Activated T-cell treated with anti-CD3 and anti-CD28 coated beads, Interleukin-2, amount 50 U/mL, for 48 hours (primary cell): Measurements from ENCODE around the gene ANO9.

Source experiments
- DNase-seq, 2 experiments: peaks; one replicate each; pipeline ENCODE4 v3.0.0-alpha.2; 2020

Gene ANO9

DNA sequence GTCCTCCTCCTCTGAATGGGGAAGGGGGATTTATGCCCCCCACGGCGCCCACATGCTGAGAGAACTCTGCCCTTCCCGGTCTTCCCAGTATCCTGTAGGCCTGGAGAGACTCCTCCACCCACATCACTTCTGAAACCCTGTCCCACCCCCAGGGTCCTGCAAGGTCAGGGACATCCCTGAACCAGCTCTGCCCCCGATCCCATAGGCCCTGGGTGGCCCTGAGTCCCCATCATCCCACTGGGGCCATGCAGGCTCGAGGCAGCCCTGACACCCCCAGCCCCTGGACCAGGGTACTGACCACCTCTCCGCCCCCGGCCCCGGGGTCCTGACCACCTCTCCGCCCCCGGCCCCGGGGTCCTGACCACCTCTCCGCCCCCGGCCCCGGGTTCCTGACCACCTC lies 60.8 kb downstream of the ANO9 start:
- no peak for DNase-seq

DNA sequence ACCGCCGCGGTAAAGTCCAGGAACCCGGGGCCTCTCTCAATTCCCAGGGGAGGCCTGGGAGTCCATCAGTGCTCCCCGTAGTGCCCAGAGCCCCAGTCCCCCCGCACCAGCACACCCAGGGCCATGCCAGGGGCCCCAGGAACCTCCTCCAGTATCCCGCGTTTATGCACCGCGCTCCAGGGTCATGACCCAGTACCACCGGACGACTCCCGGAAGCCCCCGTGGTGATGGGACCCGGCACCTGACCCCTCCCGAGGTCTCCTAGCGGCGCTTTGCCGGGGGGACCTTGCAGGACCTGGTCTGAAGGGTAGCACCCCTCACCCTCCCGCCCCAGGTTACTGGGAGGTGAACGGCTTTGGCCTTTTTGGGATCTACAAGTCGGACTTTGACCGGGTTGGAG lies 61.3 kb downstream of the ANO9 start:
- no peak for DNase-seq

DNA sequence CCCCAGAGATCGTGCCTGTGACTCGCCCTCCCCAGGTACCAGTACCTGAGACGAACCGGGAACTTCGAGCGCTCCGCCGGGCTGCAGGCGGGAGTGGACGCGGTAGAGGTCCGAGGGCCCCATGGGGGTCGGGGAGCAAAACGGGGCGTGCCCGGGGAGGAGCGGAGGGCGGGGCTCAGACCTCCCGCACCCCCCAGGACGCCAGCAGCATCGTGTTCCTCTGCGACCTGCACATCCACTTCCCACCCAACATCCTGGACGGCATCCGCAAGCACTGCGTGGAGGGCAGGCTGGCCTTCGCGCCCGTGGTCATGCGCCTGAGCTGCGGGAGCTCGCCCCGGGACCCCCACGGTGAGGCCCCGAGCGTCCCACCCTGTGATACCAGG lies 61.7 kb downstream of the ANO9 start:
- no peak for DNase-seq

DNA sequence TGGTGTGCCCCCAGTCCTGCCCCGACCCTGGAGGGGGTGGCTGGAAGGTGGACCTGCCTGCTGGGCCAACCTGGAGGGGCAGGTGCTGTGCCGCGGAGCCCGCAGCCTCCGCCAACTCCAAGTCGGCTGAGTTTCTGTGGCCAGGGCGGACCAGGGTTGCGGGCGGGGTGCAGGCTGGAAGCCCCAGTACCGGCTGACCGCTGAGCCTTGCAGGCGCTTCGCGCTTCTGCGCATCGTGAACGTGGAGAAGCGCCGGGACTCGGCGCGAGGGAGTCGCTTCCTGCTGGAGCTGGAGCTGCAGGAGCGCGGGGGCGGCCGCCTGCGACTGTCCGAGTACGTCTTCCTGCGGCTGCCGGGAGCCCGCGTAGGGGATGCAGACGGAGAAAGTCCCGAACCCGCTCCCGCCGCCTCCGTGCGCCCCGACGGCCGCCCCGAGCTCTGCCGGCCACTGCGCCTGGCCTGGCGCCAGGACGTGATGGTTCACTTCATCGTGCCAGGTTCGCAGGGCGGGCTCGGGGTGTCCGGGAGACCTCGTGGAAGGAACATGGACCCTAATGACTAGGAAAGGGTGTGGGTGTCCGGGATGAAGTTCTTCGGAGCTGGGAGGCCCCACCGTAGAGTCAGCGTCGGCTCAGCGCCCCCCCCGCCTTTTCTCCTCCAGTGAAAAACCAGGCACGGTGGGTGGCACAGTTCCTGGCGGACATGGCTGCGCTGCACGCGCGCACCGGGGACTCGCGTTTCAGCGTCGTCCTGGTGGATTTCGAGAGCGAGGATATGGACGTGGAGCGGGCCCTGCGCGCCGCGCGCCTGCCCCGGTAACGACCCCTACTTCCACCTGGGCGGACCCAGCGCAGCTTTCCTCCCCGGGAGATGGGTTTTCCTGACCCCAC lies 62.4 kb downstream of the ANO9 start:
- no peak for DNase-seq

DNA sequence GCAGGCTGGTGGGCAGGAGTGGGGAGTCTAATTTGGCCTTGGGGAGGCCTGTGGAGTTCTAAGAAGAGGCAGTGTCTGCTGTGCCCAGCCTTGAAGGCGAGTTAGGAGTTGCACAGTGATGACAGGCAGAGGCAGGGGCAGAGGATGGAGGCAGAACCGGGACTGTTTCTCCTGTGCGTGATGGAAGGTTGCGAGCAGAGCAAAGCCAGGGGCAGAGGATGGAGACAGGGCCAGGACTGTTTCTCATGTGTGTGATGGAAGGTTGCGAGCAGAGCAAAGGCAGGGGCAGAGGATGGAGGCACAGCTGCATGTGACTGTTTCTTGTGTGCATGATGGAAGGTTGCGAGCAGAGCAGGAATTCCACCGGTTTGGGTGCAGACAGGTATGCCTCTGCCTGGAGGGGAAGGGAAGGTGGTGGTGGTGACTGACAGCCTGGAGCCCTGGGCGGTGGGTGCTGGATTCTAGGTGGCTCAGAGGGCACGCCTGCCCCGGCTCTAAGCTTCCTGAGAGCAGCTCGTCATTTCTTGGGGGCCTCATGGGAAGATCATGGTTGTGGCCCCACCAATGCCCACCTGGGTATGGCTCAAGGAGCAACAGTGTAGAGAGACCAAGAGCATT lies 63.8 kb downstream of the ANO9 start:
- DNase-seq, result no peak

DNA sequence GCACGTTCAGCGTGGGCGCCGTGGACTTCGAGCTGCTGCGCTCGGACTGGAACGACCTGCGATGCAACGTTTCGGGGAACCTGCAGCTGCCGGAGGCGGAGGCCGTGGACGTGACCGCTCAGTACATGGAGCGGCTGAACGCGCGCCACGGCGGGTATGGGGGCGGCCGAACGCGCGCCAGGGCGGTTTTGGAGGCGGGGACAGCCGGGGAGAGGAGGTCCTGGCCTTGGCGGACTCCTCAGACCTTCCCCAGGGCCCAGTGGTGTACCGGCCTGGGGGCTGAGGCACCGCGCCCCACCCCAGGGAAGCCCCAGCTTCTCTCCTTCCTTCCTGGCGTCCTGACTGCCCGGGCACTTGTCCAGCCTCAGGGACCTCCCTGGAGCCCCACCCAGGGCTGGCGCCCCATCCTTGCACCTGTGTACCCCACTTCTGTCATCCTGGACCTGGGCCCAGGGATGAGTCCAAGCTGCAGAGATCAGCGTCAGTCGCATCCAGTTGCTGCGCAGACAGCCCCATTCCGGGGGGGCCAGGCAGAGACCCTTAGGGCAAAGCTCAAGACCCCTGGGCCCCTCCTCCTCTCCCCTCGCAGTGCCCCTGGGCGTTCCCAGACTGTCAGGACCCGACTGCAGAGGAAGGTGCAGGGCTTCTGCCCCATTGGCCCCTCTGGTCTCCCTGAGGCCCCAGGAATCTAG lies 64.5 kb downstream of the ANO9 start:
- DNase-seq, result no peak

DNA sequence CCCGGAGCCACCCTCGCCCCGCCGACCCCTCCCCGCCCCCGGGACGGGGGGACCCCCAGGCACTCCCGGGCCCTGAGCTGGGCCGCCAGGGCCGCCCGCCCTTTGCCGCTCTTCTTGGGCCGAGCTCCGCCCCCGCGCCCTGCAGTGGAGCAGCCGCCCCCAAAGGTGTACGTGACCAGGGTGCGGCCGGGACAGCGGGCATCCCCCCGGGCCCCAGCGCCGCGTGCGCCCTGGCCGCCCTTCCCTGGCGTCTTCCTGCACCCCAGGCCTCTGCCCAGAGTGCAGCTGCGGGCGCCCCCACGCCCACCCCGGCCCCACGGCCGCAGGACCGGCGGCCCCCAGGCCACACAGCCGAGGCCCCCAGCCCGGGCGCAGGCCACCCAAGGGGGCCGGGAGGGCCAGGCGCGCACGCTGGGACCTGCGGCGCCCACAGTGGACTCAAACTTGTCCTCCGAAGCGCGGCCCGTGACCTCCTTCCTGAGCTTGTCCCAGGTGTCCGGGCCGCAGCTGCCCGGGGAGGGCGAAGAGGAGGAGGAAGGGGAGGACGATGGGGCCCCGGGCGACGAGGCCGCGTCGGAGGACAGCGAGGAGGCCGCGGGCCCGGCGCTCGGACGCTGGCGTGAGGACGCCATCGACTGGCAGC lies 65.2 kb downstream of the ANO9 start:
- no peak for DNase-seq

DNA sequence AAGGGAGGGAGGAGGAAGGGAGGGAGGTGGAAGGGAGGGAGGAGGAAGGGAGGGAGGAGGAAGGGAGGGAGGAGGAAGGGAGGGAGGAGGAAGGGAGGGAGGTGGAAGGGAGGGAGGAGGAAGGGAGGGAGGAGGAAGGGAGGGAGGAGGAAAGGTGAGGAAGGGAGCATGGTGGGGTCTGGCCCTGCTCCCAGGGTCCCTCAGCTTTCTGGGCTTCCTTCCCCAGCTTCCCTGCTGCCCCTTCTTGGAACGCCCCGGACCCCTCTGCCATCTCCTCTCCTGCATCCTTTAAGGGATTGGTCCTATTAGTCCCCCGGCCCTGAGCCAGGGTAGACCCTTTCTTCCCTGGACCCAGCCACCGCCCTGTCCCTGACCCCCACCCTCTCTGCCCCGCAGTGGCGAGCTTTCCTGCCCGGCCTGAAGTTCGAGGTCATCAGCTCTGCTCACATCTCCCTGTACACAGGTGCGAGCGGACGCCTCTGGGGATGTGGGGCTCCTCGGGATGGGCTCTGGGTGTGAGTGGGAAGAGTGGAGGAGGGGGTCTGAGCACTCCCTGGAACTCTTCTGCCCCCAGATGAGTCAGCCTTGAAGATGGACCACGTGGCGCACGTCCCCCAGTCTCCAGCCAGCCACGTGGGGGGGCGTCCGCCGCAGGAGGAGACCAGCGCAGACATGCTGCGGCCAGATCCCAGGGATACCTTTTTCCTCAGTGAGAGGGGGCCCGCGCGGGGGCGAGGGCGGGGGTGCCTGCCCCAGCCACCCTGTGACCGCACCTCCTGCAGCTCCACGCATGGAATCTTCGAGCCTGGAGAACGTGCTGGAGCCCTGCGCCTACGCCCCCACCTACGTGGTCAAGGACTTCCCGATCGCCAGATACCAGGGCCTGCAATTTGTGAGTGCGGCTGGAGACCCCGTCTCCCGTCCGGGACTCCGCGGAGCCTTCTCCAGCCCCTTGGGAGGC lies 66.5 kb downstream of the ANO9 start:
- DNase-seq, result no peak

DNA sequence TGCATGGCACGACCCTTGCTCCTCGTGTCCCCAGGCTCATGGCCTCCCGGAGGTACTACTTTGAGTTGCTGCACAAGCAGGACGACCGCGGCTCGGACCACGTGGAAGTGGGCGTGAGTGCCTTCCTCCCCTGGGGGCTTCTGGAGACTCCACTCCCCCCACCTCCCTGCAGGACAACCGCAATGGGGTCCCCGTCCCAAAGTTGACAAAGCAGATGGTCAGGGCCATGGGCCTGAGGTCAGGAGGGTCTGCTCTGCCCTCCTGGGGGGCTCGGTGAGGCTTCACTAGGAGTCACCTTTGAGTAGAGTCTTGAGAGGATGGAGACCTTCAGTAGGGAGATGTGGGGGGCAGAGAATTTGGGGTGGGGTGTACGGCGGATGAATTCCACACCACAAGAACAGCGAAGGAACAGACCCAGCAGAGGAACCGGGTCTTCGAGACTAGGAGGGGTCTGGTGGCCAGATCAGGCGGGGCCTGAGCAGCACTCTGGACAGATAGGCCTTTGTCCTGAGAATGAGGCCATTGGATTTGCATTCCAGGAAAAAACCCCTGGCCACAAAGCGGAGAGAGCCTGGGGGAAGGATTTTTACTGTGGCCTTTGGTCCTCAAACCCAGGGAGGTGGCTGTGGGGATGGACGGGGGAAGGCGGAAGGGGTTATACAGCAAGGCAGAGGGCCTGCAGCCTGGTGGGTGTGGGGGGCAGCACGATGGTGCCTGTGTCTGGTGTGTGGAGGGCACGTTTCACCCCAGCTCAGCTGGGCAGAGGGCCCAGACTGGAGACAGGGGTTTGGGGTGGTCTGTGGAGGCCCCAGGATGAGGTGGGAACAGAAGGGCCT lies 67.9 kb downstream of the ANO9 start:
- no peak for DNase-seq

DNA sequence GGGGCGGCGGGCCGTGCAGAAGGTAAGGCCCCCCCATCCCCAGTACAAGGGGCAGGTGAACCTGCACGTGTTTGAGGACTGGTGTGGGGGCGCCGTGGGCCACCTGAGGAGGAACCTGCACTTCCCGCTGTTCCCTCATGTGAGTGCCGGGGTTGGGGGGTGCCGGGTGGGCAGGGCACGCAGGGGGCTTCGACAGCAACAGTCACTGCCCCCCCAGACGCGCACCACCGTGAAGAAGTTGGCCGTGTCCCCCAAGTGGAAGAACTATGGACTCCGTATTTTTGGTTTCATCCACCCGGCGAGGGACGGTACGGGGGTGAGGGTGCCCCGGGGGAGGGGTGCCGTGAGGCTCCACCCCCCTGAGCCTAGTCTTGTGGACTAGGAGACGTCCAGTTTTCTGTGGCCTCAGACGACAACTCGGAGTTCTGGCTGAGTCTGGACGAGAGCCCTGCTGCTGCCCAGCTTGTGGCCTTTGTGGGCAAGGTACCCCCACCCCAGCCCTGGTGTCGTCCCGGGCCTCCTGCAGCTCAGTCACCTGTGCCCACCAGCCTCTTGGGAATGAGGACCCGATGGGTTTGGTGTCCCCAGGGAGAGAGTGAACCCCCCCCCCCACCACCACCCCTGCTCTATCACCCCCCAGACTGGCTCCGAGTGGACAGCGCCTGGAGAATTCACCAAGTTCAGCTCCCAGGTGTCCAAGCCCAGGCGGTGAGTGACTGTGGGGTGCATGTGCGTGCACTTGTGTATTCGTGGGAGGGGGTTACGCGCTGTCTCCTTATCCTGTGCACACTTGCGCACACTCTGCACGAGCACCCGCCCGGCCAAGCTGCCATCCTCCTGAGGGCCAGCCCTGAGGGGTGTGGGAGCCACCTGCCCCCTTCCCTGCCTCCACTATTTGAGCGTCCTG lies 68.7 kb downstream of the ANO9 start:
- DNase-seq, result no peak

DNA sequence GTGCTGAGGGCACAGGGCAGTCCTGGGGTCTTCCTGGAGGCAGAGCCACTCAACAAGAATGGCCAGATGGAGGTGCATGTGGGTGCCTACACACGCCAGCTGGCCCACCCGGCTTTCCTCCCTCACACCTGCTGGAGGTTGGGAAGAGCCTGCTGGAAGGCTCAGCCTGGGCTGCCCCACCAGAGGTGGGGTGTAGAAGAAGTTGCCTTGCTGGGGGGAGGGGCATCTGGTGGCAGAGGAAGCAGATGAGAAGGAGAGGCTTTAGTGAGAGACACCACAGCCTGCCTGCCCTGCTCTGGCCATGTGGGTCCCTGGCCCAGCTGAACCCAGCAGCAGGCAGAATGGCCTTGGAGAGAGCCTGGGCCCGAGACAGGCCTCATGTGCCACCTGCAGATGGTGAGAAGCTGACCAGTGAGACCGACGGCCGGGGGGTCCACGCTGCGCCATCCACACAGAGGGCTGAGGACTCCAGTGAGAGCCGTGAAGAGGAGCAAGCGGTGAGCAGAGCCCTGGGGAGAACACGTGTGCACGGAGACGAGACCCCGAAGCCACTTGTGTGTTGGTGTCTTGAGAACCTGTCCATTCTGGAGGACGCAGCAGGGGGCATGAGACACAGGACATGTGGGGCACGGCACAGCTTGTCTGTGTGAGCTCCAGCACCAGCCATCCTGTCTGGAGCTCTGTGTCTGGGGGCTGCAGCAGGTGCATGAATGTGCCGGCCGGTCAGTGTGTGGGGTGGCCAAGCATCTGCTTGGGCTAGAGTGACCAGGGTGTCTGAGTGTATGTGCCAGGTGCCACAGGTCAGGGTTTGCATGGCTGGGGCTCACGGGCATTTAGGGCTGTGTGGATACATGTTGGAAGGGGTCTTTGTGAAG lies 69.9 kb downstream of the ANO9 start:
- DNase-seq, result no peak

DNA sequence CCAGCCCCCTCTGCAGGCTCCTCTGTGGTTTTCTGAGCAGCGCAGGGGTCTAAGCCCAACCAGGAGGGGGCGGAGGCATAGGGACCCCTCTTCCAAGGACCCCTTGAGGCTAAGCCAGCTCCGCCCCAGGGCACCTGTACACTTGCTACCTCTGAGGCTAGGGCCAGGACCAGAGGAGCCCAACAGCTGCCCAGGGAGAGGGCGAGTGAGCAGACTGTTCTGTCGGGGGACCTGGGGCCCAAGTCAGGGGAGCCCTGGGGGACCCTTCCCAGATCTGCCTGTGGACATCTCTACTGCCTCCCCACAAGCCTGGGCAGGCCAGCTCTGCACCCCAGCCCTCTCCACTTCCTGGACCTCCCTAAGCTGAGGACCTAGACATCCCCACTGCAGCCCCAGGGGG lies 70.8 kb downstream of the ANO9 start:
- DNase-seq, result no peak

DNA sequence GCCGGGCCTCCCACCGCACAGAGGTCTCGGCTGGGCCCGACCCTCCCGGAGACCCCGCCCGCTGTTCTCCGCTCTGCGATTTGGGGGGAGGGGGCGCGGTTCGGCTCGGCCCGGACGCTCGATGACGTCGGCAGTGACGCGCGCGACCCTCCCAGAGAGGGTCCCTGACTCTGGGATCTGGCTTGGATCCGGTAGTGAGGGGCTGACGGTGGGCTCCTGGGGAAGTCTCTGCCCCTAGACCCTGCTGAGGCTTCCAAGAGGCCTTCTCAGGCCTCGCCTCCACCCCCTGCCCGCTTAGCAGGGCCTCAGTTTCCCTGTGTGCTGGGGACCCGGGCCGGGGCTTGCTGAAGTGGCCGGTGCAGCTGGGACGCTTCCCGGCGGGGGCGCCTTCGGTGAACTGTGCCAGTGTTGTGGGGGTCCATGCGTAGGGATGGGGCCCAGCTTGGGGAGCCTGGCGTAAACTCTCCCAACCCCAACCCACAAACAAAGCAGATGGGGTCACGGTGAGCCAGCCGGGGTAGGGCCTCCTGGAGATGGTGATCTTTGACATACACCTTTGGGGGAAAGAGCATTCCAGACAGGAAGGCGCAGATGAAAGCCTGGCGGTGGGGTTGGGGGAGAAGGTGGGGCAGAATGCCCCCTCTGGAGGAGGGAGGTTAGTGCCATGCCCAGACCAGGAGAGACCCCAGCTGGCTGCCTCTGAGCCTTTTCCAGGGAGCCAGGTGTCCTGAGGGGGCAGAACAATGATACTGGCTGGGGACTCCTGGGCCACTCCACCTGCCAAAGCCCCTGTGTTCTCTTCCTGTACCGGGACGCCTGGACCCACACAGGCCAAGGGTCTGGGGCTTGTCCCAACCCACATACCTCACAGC lies 71.5 kb downstream of the ANO9 start:
- no peak for DNase-seq

DNA sequence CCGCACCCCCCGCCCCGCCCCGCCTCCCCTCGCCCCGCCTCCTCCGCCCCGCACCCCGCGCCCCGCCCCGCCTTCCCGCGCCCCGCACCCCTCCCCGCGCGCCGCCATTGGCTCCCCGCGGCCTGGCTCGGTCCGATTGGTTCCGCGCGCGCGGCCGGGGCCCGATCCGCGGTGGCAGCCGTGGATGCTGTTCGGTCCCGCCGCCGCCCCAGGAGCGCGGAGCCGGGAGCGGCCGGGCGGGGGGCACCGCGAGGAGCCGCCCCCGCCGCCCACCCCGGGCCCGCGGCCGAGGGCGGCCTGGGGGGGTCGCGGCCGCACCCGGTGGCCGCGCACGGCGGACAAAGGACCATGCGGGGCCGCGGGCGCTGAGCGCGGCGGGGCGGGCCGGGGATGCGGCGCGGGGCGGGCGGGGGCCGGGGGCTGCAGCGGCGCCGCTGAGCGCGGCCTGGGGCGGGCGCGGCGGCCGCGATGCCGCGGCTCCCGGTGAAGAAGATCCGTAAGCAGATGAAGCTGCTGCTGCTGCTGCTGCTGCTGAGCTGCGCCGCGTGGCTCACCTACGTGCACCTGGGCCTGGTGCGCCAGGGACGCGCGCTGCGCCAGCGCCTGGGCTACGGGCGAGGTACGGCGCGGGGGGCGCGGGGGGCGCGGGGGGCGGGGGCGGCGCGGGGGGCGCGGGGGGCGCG lies 72.3 kb downstream of the ANO9 start, which contains the start of gene B4GALNT4:
Gene B4GALNT4 (plus strand): TSS at position 164 of the 683 bp plus-strand sequence. CDS start 305 bp downstream, at position 469.
- no peak for DNase-seq

DNA sequence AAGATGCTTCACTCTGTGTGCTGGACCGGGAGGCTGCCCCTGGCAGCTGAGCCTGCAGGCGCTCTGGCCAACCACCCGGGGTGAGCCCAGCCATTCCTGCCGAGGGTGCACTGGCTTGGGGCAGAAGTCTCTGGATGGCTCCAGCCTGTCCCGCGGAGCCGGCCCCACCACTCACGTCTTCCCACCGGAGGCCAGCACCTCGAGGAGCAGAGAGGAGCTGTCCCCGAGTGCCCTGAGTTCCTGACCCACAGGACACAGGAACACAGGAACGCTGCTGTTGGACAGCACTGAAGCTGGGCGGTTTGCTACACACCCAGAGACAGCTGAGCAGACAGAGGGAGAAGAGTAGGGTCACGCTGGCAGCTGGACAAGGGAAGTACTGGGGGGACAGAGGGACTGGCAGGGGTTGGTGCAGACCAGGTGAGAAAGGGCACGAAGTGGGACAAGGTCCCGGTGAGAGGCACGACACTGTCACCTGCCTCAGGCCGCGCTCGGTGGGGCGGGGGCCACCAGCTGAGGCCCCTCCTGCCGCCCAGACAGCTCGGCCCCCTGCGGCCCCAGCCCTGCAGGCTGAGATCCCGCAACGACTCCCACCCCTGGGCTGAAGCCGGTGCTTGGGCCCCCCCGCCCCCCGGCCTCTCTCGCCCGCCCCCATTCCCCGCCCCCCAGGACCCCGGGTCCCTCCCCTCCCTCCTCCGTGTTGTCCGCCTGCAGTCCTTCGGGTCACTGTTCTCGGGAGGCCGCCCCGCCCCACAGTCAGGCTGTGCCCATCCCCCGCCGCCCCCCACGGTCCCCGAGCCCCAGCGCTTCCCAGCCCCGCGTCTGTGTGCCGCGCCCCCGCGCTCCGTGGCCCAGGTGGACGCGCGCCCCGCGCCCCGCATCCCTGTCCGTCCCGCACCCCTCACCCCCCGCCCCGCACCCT lies 73.1 kb downstream of the ANO9 start:
- DNase-seq, result no peak

DNA sequence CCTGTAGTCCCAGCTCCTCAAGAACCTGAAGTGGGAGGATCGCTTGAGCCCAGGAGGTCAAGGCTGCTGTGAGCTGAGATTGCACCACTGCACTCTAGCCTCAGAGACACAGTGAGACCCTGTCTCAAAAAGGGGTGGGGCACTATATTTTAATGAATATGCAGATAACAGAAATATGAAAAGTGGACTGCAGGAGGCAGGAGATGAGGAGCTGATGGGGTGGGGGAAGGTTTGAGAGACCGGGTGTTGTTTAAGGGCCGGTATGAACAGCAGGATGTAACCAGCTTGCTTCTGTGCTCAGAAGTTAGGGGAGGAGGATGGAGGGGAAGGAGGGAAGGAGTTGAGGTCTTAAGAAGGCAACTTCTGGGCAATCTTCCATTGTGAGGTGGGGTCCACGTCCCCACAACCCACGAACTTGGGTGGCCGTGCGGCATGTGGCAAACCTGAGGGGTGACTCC lies 73.8 kb downstream of the ANO9 start:
- no peak for DNase-seq
